ENCODE data around the gene C16orf87.

- no peak for TF ChIP-seq CTCF (IDR thresholded peaks at IDR 0.05)
- no peak for TF ChIP-seq MYC (IDR thresholded peaks at IDR 0.05; ENCODE audit: borderline replicate concordance, low read length)
- no peak for TF ChIP-seq POLR2A (IDR thresholded peaks at IDR 0.05; ENCODE audit: low read length)
- TF ChIP-seq KDM1A (IDR thresholded peaks at IDR 0.05; ENCODE audit: low read depth) = no peak
- TF ChIP-seq RAD21 (conservative IDR thresholded peaks at IDR 0.05 in 1 of 2, IDR thresholded peaks at IDR 0.05 in 1 of 2) = no peak
- TF ChIP-seq SMC3 (IDR thresholded peaks at IDR 0.05) = no peak
- no peak for TF ChIP-seq MAZ (IDR thresholded peaks at IDR 0.05; ENCODE audit: borderline replicate concordance, low read depth, low read length)
- no peak for TF ChIP-seq SREBF2 (IDR thresholded peaks at IDR 0.05)
Observed at GRCh38 chr16:46808997-46809396, 22.0 kb downstream of the C16orf87 start.
